Gastrocnemius medialis (tissue), 4 donors: Measurements from ENCODE around the gene BEST1. TPM values are rescaled to one million over a fixed set of nuclear protein-coding genes. Genes with fewer than 3 reads are reported as not detected.

ENCODE experiments used
- ATAC-seq, 2 donors: fragments of 150-250 bp; one replicate each; pipeline ENCODE4 v1.9.1; 2016
- DNase-seq, 2 donors: peaks; one replicate each; pipeline ENCODE4 v3.0.0-alpha.2; 2019
- H3K27ac ChIP-seq, 4 donors: fragments of 200-600 bp; sonication (generic); 1 replicate in 1 of 4; 2 replicates in 3 of 4; pipeline ENCODE4 v1.5.1; 2016 to 2018; ENCODE audit warnings: mild to moderate bottlenecking in 2 of 4, moderate library complexity in 1 of 4
- H3K27me3 ChIP-seq, 3 donors: fragments of 200-600 bp; sonication (generic) in 2 of 3; 1 replicate in 1 of 3; 2 replicates in 2 of 3; pipeline versions ENCODE4 v1.5.1 to v1.6.0; 2016 to 2019; ENCODE audit warnings: mild to moderate bottlenecking in 1 of 3, moderate library complexity in 1 of 3
- H3K36me3 ChIP-seq, 2 donors: fragments of 200-600 bp; sonication (generic) in 1 of 2; one replicate each; pipeline ENCODE4 v1.5.1; 2017 to 2018
- H3K4me1 ChIP-seq, 2 donors: fragments of 200-600 bp; sonication (generic) in 1 of 2; one replicate each; pipeline ENCODE4 v1.5.1; 2016 to 2017; ENCODE audit warnings: mild to moderate bottlenecking in 2 of 2
- H3K4me3 ChIP-seq, 4 donors: fragments of 200-600 bp; sonication (generic) in 3 of 4; 1 replicate in 1 of 4; 2 replicates in 3 of 4; pipeline ENCODE4 v1.5.1; 2016 to 2019; ENCODE audit warnings: mild to moderate bottlenecking in 2 of 4
- H3K9me3 ChIP-seq, 3 donors: fragments of 200-600 bp; sonication (generic) in 2 of 3; 1 replicate in 1 of 3; 2 replicates in 2 of 3; pipeline ENCODE4 v1.5.1; 2016 to 2019
- CTCF ChIP-seq, 5 experiments: fragments of 450-650 bp in 3 of 5; fragments of 200-600 bp in 2 of 5; sonication (generic) in 2 of 5; IDR thresholded peaks in 4 of 5; conservative IDR thresholded peaks in 1 of 5; 1 replicate in 4 of 5; 2 replicates in 1 of 5; pipeline ENCODE4 v1.5.1; 2016 to 2019; ENCODE audit warnings: antibody characterized with exemption in 5 of 5, mild to moderate bottlenecking in 3 of 5, moderate library complexity in 3 of 5
- POLR2A ChIP-seq, 2 donors: fragments of 450-650 bp; IDR thresholded peaks; one replicate each; pipeline ENCODE4 v1.6.1; 2017; ENCODE audit warnings: antibody characterized with exemption in 2 of 2, mild to moderate bottlenecking in 2 of 2, moderate library complexity in 2 of 2
- in situ Hi-C, 4 donors: fragments of 200-750 bp; cut with MboI; loops; one replicate each; pipeline versions ENCODE4 v1.15.0 to v1.8.0; 2017; ENCODE audit warnings: low sequenced_read_pairs in 4 of 4
- intact Hi-C: fragments of 100-400 bp; cut with DNase I; formaldehyde crosslinking; loops from one replicate; pipeline ENCODE4 v1.15.1; 2023; ENCODE audit warnings: low total_unique reads
- total RNA-seq, 4 donors: library from RNA; depleted of rRNA; stranded (reverse); fragments of >200 nt; gene quantifications; one replicate each; pipeline versions ENCODE4 v1.1.0 to v1.2.3, GENCODE V29; 2016

BEST1 gene
- total RNA-seq, 4 donors from 2014 or later: 0.93 to 1.7 (median 0.94) TPM; not detected in 1

DNA sequence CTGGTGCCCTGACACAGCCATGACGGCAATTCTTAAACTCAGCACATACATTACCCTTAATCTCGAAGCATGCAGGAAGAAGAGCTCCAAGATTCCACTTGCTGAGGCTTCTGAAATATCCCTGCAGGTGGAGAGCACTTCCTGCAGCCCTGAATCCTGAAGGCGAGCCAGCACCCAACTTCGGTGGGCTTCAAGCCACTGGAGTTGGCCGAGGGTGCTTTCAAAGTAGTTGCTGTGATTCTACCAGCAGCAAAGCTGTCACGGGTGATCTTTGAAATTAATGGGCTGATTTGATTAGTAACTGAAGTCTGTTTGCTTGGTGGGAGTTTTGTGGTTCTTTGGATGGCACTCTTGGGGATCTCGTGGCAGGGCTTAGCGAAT, 26.3 kb downstream of the BEST1 start:
- intact Hi-C loops (no loop called here), in situ Hi-C loops (no loop called here)
- H3K9me3 ChIP-seq: no peaks in the 10 kb centered on the region
- peaks cover 30 to 47% of the 10 kb centered on the region in 2 donors for H3K4me1 ChIP-seq
- no peaks in the 10 kb centered on the region for H3K36me3 ChIP-seq
- ATAC-seq: no peak
- H3K27me3 ChIP-seq: no peaks in the 10 kb centered on the region
- no peak overlapping the region for H3K27ac ChIP-seq
- TF ChIP-seq POLR2A (IDR thresholded peaks at IDR 0.05): no peak
- TF ChIP-seq CTCF (IDR thresholded peaks at IDR 0.05 in 4 of 5, conservative IDR thresholded peaks at IDR 0.05 in 1 of 5): no peak
- DNase-seq: no peak
- no peak overlapping the region for H3K4me3 ChIP-seq

DNA sequence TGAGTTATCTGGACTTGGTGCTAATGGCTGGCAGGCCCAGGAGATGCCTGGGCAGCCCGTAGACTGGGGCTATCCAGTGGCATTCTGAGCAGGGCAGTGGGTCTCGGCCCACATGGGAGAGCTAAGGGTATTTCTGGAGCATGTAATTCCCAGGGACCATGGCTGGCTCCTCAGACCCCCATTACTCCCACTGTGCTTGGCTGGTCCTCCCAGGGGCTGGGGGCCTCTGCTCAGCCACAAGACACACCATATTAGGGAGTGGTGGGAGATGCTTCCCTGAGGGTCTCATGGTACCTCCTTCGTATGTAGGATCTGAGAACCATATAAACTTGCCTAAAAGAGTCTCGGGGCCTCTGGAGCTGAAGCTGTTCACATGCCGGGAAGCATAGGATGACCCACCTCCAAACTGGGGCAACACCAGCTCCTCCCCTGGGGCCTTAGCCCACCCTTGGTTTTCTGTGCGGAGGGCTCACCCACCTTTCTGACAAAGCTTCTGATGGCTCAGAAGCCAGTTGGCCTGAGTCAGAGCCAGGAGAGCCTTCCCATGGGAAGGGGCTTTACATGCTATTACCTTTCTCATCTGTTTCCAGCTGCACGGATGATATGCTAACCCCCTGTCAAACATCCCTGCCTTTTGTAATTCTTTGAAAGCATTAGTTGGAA, 26.8 kb downstream of the BEST1 start:
- Histone ChIP-seq H3K4me1 (peaks cover 27 to 47% of the 10 kb centered on the region in 2 donors), H3K36me3 (no peaks in the 10 kb centered on the region), H3K9me3 (no peaks in the 10 kb centered on the region), H3K27me3 (no peaks in the 10 kb centered on the region), H3K27ac (no peak overlapping the region), H3K4me3 (no peak overlapping the region)
- TF ChIP-seq CTCF (IDR thresholded peaks at IDR 0.05 in 4 of 5, conservative IDR thresholded peaks at IDR 0.05 in 1 of 5) (no peak), POLR2A (IDR thresholded peaks at IDR 0.05) (no peak)
- in situ Hi-C loops: no loop called here
- DNase-seq (no peak), ATAC-seq (no peak)
- intact Hi-C loops: no loop called here

DNA sequence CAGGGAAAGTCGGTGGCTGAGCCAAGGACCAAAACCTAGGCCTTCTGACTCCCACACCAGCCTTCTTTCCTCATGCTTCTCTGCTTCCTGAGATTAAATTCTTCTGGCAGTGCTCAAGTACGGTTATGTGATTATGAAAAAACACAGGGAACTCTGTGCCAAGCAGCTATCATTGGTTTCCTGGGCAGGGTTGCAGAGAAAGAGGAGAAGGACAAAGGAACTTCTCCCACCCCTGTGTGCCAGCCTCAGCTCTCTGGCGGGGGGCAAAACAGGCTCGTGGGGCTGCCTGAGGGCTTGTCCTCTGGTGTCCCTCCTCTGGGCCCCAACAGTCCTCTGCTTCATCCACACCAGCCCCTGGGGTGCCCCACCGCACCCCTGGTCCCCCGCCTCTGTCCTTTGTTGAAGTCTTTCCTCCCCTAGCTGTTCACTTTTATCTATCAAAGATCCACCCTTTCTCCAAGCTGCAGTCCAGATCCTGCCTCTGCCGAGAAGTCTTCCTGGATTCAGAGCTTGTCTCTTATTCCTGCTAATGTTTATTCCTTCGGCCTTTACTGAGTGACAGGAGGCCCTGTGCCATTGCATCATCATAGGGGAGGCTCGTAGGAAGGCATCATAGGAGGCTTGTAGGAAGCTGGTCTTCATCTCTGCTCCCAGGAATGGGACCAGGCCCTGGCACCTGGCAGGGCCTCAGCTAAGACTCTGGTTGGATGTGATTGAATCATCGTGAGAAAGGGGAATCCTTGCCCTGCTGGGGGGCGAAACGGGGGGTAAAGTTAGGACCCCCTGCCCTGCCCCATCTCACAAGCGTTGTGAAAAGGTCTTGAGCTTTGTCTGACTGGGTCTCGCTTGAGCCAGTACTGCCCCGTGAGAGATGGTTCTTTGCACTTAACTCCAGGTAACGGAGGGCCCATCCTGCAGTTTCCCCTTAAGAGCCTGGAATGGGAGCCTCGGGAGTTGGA, 28.8 kb downstream of the BEST1 start:
- Histone ChIP-seq H3K9me3 (no peaks in the 10 kb centered on the region), H3K36me3 (no peaks in the 10 kb centered on the region), H3K4me3 (no peak overlapping the region), H3K27me3 (no peaks in the 10 kb centered on the region), H3K4me1 (peaks cover 7 to 27% of the 10 kb centered on the region in 2 donors), H3K27ac (peak overlapping the region; percentile 64 to 76 (median 68))
- TF ChIP-seq POLR2A (IDR thresholded peaks at IDR 0.05): no peak
- no peak for TF ChIP-seq CTCF (IDR thresholded peaks at IDR 0.05 in 4 of 5, conservative IDR thresholded peaks at IDR 0.05 in 1 of 5)
- ATAC-seq (peak; percentile 80 to 82), DNase-seq (no peak)
- intact Hi-C loops: no loop called here
- in situ Hi-C loops: no loop called here

- no peaks in the 10 kb centered on the region for H3K27me3 ChIP-seq
- peaks cover 5 to 14% of the 10 kb centered on the region in 2 donors for H3K4me1 ChIP-seq
- H3K4me3 ChIP-seq: no peak overlapping the region
- no peak overlapping the region for H3K27ac ChIP-seq
- no peak for ATAC-seq
- H3K9me3 ChIP-seq: no peaks in the 10 kb centered on the region
- no peak for DNase-seq
- H3K36me3 ChIP-seq: no peaks in the 10 kb centered on the region
- intact Hi-C loops (no loop called here), in situ Hi-C loops (no loop called here)
- TF ChIP-seq POLR2A (IDR thresholded peaks at IDR 0.05): no peak
- no peak for TF ChIP-seq CTCF (IDR thresholded peaks at IDR 0.05 in 4 of 5, conservative IDR thresholded peaks at IDR 0.05 in 1 of 5)
Measured at GRCh38 chr11:61980783-61981541, 30.8 kb downstream of the BEST1 start.
